HL-60/S4 treated with retinoic acid at 250 ng/mL for 4 days and 3 days (cell line): ENCODE data around the gene E4F1.
"Not testable (repeated sequence)": the region's sequence is repeated elsewhere in the genome, so short reads cannot be mapped to it uniquely, and the experiment has no call there.

Experiments
- in situ Hi-C: fragments of 300-500 bp; cut with MboI; formaldehyde crosslinking; loops from 2 replicates; pipeline ENCODE4 v1.7.0; 2022; ENCODE audit warnings: low sequenced_read_pairs

Gene E4F1

GRCh38 chr16:2189252-2189893, 34.0 kb upstream of the E4F1 start:
- in situ Hi-C loops, result no loop called here

DNA sequence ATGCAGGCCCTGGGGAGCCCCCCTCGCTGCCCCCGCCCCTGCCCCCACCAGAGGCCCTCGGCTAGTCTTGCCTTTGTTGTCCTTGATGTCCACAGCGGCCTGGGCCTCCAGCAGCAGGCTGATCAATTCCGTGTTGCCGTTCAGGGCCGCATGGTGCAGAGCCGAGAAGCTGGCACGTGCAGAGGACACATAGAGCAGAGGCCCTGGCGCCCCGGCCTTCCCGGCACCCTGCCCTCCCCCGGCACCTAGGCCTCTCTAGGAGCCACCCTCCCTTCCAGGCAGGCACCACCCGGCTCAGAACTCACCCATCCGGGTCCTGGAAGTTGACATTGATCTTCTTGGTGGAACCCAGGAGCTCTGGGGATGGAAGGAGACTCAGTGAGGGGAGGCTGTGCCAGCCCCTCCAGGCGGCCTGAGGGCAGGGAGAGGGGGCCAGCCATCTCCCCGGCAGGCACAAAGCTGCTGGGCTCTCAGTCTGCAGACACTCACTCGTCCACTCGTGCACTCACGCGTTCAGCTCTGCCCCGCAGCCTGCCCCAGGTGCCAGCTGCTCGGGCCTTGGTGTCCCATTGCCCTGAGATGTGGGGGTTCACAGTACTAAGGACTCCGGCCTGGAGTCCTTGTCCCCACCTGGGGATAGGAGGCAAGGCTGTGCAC, 33.3 kb upstream of the E4F1 start:
- in situ Hi-C loops, result no loop called here

DNA sequence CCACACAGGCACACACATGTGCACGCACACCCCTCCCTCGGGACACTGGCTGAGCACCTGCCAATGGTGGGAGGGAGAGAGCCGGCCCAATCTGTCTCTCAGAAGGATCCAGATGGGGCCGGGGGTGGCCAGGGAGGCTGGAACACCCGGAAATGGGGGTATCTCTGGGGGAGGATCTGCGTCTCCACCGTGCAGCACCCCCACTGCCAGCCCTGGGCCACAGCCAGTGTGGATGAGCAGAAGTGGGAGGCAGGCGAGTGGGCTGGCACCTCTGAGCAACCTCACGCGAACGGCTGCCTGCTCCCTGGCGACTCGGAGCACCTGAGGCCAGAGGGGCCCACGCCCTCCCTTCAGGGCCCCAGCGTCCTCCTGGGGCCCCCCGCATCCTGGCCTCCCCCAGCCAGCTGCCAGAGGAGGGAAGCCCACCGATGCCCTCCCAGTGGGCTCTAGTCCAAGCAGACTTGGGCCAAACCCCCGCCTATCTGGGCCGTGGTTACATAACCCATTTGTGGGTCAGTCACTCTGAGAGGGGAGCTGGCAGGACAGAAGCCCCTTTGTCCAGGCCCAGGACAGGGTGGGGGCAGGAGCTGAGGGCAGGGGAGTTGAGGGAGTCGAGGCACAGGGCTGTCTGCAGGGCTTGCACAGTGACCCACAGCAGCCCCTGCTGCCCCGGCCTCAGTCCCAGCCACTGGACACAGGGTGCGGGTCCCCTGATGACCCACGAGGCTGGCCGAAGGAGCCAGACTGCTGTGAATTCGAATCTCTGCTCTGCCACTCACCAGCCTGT, 32.5 kb upstream of the E4F1 start:
- in situ Hi-C loops, result no loop called here

- in situ Hi-C loops, result no loop called here
Observed at GRCh38 chr16:2191446-2191706, 32.0 kb upstream of the E4F1 start.

GRCh38 chr16:2194166-2194834, 29.1 kb upstream of the E4F1 start:
- in situ Hi-C loops, result no loop called here

GRCh38 chr16:2194852-2195321, 28.5 kb upstream of the E4F1 start:
- in situ Hi-C loops, result no loop called here

DNA sequence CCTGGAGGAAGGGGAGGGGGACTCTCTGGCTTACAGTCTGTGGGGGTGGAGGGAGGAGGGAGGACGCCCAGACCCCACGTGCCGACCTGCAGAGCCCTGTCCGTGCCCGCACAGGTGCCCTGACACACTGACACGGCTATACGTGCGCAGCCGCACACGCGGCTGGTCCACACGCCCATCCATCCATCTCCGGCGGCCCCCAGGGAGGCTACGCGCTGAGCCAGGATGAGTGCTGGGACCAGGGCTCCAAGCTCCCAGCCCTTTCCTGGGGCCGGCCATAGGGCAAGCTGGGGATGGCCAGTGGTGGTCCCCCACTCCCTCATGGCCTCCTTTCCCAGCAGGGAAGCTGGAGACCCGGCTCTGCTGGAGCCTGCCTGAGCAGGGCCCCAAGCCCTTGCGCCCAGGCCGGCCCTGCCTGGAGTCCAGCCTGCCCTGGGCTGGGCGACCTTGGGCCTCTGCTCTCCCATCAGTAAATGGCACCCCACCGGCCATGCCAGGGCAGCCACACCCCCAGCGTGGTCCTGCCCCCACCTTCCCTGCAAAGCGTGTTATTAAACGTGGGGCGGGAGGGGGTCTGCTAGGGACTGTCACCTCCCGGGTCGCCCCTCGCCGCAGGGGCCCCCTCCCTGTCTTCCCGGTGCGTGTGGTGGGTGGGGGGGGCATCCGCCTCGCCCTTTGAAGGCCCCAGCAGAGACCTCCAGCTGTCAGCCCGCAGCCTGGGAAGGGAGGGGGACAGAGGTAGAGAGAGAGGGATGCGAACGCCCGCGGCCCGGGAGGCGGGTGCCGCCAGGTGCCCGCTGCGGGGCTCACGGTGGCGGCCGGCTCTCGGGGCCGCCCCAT, 27.8 kb upstream of the E4F1 start:
- in situ Hi-C loops, result no loop called here

DNA sequence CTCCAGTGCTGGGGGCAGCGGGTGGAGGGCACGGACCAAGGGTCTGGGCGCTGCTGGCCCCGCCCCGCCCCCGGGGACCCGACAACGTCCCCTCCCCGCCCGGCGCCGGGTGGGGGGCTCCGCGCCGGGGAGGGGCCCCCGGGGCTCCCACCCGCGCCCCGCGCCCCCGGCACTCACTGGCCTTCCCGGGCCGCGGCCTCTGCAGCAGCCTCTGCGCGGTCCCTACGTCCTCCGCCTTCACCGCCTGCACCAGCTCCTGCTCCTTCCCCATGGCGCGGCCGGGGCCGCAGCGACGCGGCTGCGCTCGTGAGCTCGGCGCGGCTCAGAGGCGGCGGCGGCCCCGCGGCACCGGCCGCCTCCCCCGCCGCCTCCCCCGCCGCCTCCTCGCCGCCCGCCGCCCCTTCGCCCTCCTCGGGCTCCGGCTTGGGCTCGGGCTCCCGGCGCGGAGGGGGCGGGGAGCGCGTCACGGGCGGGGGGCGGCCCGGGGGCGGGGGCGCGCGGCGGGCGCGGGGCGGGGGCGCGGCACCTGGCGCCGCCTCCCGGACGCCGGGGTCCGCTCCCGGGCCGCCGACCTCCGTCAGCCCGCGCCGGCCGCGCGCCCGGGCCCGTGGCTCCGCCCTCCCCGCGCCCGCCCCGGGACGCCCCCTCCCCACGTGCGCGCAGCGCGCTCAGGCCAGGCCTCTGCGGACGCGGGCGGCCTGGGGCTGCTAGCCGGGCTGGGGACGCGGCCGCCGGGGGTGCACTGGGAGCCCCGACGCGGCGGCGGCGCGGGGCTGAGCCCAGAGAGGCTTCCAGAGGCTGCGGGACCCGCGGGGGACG, 27.0 kb upstream of the E4F1 start, which contains the start of gene CASKIN1:
TSS of gene CASKIN1 (minus strand) at position 444 of the 819 bp plus-strand sequence. CDS start at position 271, 173 bp downstream.
- in situ Hi-C loops, result no loop called here

GRCh38 chr16:2196981-2197511, 26.3 kb upstream of the E4F1 start:
- in situ Hi-C loops, result no loop called here

- in situ Hi-C loops, result no loop called here
Observed at GRCh38 chr16:2197765-2198164, 25.6 kb upstream of the E4F1 start.

- in situ Hi-C loops, result no loop called here
Observed at GRCh38 chr16:2198283-2198682, 25.1 kb upstream of the E4F1 start.

DNA sequence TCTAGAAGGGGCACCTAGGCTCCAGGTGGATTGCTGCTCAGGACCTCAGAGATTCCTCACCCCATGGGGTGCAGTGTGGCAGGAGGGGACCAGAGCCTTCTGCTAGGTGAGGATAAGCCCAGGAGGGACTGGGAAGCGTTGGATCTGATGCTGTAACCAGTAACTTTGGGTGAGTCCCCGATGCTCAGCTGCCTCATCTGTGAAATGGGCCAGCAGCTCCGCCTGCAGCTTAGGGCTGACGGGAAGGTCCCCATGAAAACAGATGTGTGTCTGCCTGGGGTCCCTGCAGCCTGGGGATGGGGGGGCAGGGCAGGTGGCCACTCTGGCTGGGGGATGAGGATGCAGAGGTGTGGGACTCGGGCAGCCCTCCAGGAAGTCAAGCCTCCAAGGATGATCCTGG, 24.3 kb upstream of the E4F1 start:
- in situ Hi-C loops, result no loop called here

- in situ Hi-C loops, result no loop called here
Observed at GRCh38 chr16:2199621-2200139, 23.7 kb upstream of the E4F1 start.

DNA sequence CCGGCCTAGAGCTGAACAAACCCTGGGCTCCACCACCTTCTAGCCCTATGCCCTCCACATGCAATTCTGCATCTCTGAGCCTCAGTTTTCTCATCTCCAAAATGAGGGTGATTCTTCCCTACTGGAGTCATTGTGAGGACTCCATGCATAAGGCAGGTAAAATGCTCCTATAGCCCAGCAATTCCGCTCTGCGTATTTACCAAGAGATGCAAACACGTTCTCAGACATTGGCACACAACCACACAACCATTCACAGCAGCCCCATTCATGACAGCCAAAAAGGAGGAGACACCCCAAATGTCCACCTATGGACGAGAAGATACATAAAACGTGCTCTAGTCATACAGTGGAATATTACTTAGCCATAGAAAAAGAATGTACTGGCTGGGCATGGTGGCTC, 23.1 kb upstream of the E4F1 start:
- in situ Hi-C loops, result no loop called here

- in situ Hi-C loops, result not testable (repeated sequence)
Observed at GRCh38 chr16:2203119-2203688, 20.2 kb upstream of the E4F1 start.

DNA sequence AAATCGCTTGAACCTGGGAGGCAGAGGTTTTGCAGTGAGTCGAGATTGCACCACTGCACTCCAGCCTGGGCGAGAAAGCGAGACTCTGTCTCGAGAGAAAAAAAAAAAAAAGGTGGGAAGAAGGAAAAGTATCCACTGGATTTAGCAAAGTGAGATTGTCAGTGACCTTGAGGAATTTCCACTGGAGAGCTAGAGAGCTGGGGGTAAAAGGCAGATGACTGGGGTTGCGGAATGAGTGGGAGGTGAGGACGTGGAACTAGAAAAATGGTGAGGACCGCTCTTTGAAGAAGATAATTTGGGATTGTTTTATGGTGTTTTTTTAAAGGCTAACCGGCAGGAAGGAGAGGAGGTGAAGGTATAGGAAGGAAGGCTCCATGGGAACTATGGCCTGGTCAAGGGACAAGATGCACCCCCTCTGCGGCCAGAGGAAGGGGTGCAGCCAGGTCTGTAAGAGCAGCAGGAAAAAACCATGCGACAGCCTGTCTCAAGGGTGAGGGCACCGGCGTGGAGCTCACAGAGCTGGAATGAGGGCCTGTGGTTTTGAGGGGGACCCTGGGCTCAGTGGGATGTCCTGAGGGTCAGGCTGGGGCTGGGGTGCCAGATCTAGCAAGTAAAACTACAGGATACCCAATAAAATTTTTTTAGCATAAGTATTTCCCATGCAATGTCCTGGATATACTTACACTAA, 18.8 kb upstream of the E4F1 start:
- in situ Hi-C loops, result no loop called here

- in situ Hi-C loops, result no loop called here
Observed at GRCh38 chr16:2205104-2205966, 18.1 kb upstream of the E4F1 start, which contains the start of gene MLST8. TSS of gene MLST8 (plus strand) at chr16:2205454. CDS start at chr16:2206086, 632 bp downstream.
